Urothelium cell line (cell line): ENCODE data around the gene KIAA0753.
"Not testable (repeated sequence)": the region's sequence is repeated elsewhere in the genome, so short reads cannot be mapped to it uniquely, and the experiment has no call there.

Experiments
- DNase-seq: peaks from one replicate; pipeline ENCODE4 v3.0.0; 2011; ENCODE audit warnings: low spot score, mixed read lengths
- FAIRE-seq: peaks from 2 replicates; lab custom pipeline; 2011; peaks lifted over from hg19 to GRCh38; lab: Jason Lieb, UNC

KIAA0753 gene

GRCh38 chr17:6573982-6574686 is 66.4 kb downstream of the KIAA0753 start:
- FAIRE-seq (no peak), DNase-seq (no peak)

- FAIRE-seq, result not testable (repeated sequence)
Measured at GRCh38 chr17:6573495-6573894, 67.0 kb downstream of the KIAA0753 start.

GRCh38 chr17:6572972-6573370 is 67.5 kb downstream of the KIAA0753 start:
- FAIRE-seq (no peak), DNase-seq (no peak)

More at GRCh38 chr17:6573495-6573894, 67.0 kb downstream of the KIAA0753 start:
- not testable (repeated sequence) for DNase-seq

GRCh38 chr17:6571452-6571781 is 69.1 kb downstream of the KIAA0753 start:
- DNase-seq, result no peak
- no peak for FAIRE-seq

GRCh38 chr17:6570731-6571451 is 69.6 kb downstream of the KIAA0753 start:
- no peak for FAIRE-seq
- DNase-seq, result no peak

GRCh38 chr17:6569370-6570285 is 70.9 kb downstream of the KIAA0753 start:
- DNase-seq (no peak), FAIRE-seq (no peak)

- no peak for DNase-seq
- FAIRE-seq, result no peak
Measured at GRCh38 chr17:6568184-6568758, 72.2 kb downstream of the KIAA0753 start.

- DNase-seq (no peak), FAIRE-seq (no peak)
Measured at GRCh38 chr17:6567528-6568183, 72.9 kb downstream of the KIAA0753 start.

- DNase-seq (no peak), FAIRE-seq (no peak)
Measured at GRCh38 chr17:6561446-6561845, 79.1 kb downstream of the KIAA0753 start.

- FAIRE-seq, result no peak
- no peak for DNase-seq
Measured at GRCh38 chr17:6560496-6560895, 80.0 kb downstream of the KIAA0753 start.

GRCh38 chr17:6559753-6560215 is 80.7 kb downstream of the KIAA0753 start:
- no peak for FAIRE-seq
- no peak for DNase-seq

- no peak for FAIRE-seq
- DNase-seq, result no peak
Measured at GRCh38 chr17:6558932-6559752, 81.4 kb downstream of the KIAA0753 start.

- FAIRE-seq, result no peak
- no peak for DNase-seq
Measured at GRCh38 chr17:6558276-6558675, 82.2 kb downstream of the KIAA0753 start.

GRCh38 chr17:6557040-6557438 is 83.5 kb downstream of the KIAA0753 start:
- DNase-seq, result no peak
- no peak for FAIRE-seq

GRCh38 chr17:6556121-6557039 is 84.1 kb downstream of the KIAA0753 start, which contains the start of gene PITPNM3:
PITPNM3 (minus strand) TSS chr17:6556555; CDS start chr17:6556406, 149 bp downstream.
- FAIRE-seq, result no peak
- DNase-seq, result peak; percentile 38

GRCh38 chr17:6555331-6556120 is 85.0 kb downstream of the KIAA0753 start:
- FAIRE-seq, result peak; percentile 23
- peak; percentile 45 for DNase-seq

- FAIRE-seq (peak; percentile 32), DNase-seq (peak; percentile 8)
Measured at GRCh38 chr17:6554871-6555330, 85.6 kb downstream of the KIAA0753 start.
